Thymus (tissue), 11 donors: ENCODE data around the gene STK38L. TPM values are rescaled to one million over a fixed set of nuclear protein-coding genes. Genes with fewer than 3 reads are reported as not detected.
"Not testable (repeated sequence)": the region's sequence is repeated elsewhere in the genome, so short reads cannot be mapped to it uniquely, and the experiment has no call there.

ENCODE experiments used
- DNase-seq, 9 donors: peaks; one replicate each; pipeline ENCODE4 v3.0.0-alpha.2; 2013; ENCODE audit warnings: low spot score in 9 of 9, low read depth in 6 of 9, missing footprints in 1 of 9
- H3K27ac ChIP-seq, 2 donors: one replicate each; pipeline ENCODE4 v1.5.1; 2013; ENCODE audit warnings: control low read depth in 1 of 2, low read depth in 1 of 2, low read length in 1 of 2, mild to moderate bottlenecking in 1 of 2, moderate library complexity in 1 of 2
- H3K27me3 ChIP-seq, 2 donors: one replicate each; pipeline ENCODE4 v1.5.1; 2013; ENCODE audit warnings: low read length in 1 of 2; ENCODE audit not compliant: control insufficient read depth in 2 of 2, insufficient read depth in 1 of 2
- H3K36me3 ChIP-seq, 2 donors: one replicate each; pipeline ENCODE4 v1.5.1; 2013; ENCODE audit warnings: low read length in 1 of 2, mild to moderate bottlenecking in 1 of 2, moderate library complexity in 1 of 2; ENCODE audit not compliant: control insufficient read depth in 2 of 2, insufficient read depth in 2 of 2
- H3K4me1 ChIP-seq, 2 donors: one replicate each; pipeline ENCODE4 v1.5.1; 2013; ENCODE audit warnings: low read length in 2 of 2; ENCODE audit not compliant: control insufficient read depth in 2 of 2, insufficient read depth in 2 of 2
- H3K4me3 ChIP-seq, 2 donors: one replicate each; pipeline ENCODE4 v1.5.1; 2013; ENCODE audit warnings: low read length in 2 of 2, control low read depth in 1 of 2, mild to moderate bottlenecking in 1 of 2
- H3K9me3 ChIP-seq, 2 donors: one replicate each; pipeline ENCODE4 v1.5.1; 2013; ENCODE audit warnings: low read length in 1 of 2, mild to moderate bottlenecking in 1 of 2; ENCODE audit not compliant: control insufficient read depth in 2 of 2, insufficient read depth in 1 of 2
- WGBS: extraction: QIAGEN DNeasy Blood & Tissue Kit; methylation state at CpG from one replicate; pipeline ENCODE4 v1.1.7; 2013; 5-methylcytosine and 5-hydroxymethylcytosine counted together
- polyA plus RNA-seq: library from polyadenylated mRNA; stranded (reverse); fragments of 200-250 nt; gene quantifications from one replicate; pipeline ENCODE4 v1.2.3, GENCODE V29; 2013
- total RNA-seq: library from RNA; stranded (reverse); fragments of 120-200 nt; gene quantifications from one replicate; pipeline ENCODE4 v1.2.4, GENCODE V29; 2013
- donor health status: healthy.

STK38L gene
- total and polyA plus RNA-seq, 2 donors: 21.8 to 35.6 TPM

DNA sequence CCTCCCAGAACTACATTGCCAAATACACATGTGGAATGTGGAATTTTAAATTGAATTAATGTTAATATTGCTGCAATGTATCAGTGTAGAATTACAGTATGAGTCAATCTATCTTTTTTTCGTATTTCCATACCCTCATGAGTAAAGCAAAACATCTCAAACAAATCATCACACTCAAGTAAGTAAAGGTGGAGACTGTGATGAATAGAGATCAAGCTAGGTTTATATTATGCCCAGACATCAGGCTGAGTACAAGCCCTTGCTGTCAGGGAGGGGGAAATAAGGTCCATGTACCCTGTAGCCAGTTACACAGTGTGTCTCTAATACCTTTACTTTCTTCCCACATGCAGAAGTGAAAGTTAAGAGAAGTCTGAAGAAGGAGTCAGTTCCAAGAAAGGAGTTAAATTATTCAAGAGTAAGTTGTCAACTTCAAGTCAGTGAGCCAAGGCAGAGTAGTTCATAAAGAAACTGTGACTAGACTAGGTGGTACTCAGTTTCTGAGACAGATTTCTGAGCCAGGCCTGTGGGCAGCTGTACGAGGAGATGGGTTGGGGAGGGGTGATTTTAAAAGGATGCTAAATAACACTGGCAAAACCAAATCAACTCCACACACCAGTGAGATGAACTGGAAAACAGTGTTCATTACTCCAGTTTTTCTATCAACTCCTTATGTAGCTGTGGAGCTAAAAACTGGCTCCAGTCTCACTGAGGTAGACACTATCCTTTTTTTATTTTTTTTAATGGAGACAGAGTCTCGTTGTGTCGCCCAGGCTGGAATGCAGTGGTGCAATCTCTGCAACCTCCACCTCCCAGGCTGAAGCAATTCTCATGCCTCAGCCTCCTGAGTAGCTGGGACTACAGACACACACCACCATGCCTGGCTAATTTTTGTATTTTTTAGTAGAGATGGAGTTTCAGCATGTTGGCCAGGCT is 23.8 kb upstream of the STK38L start:
- Histone ChIP-seq H3K27me3 (no peaks in the 10 kb centered on the region), H3K36me3 (no peaks in the 10 kb centered on the region), H3K27ac (peak overlapping the region; percentile 2 to 21), H3K4me3 (no peak overlapping the region), H3K4me1 (no peaks in the 10 kb centered on the region), H3K9me3 (no peaks in the 10 kb centered on the region)
- no peak for DNase-seq
- 94% methylated on average over 4 of the region's 4 CpGs for WGBS

DNA sequence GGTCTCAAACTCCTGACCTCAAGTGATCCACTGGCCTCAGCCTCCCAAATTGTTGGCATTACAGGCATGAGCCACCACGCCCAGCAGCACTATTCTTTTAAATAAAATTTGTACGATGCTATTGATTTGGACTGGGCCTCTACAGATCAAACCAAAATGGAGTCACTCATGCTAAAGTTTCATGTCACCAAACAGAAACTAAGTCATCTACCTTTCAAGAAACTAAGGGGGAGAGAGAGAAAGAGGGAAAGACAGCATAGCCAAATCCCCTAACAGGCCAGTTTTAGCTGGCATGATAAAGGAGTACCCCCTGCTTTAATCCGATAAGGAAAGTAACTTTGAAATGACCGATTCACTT is 23.1 kb upstream of the STK38L start:
- Histone ChIP-seq H3K9me3 (no peaks in the 10 kb centered on the region), H3K36me3 (no peaks in the 10 kb centered on the region), H3K27me3 (no peaks in the 10 kb centered on the region), H3K4me3 (no peak overlapping the region), H3K27ac (no peak overlapping the region), H3K4me1 (no peaks in the 10 kb centered on the region)
- WGBS: 90% methylated on average over 4 of the region's 4 CpGs
- DNase-seq: no peak

DNA sequence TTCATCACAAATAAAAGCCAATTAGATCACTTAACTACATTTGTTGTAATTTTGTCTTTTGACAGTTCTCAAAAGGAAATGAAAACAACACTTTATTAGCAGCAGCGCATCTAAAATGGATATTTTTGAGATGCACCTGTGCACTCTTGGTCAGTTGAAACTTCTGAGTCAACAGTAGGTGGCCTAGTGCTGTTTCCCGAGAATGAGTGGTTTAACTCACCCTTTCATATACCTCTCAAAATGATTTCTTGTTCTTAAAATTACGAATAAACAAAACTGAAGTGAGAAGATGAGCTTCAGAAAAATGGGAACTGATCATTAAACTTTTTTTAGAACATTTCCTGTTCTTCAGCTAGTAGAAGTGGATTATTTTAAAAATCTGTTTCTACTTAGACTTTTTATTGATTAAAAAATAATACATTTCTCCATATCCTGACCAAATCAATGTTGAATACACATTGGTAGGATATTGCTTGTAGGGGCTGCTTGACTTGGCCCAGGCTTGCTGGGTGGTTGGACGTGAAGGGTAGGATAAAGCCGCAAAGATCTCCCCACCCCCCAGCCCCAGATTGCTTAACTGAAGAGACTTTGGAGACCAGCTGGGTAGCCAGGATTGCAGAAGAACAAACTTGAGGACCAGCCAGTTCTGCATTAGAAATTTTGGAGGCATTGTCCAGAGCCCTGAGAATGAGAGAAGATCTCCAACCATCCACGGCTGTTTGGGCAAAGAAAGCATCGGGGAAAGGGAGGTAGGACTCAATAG is 22.3 kb upstream of the STK38L start:
- H3K27me3 ChIP-seq: no peaks in the 10 kb centered on the region
- 92% methylated on average over 7 of the region's 7 CpGs for WGBS
- H3K4me1 ChIP-seq: no peaks in the 10 kb centered on the region
- no peak for DNase-seq
- no peak overlapping the region for H3K27ac ChIP-seq
- H3K9me3 ChIP-seq: no peaks in the 10 kb centered on the region
- H3K36me3 ChIP-seq: no peaks in the 10 kb centered on the region
- H3K4me3 ChIP-seq: no peak overlapping the region

GRCh38 chr12:27226407-27226929 is 17.6 kb upstream of the STK38L start:
- Histone ChIP-seq H3K4me3 (no peak overlapping the region), H3K27ac (peak overlapping the region; percentile 33 to 42), H3K9me3 (no peaks in the 10 kb centered on the region), H3K4me1 (no peaks in the 10 kb centered on the region), H3K36me3 (no peaks in the 10 kb centered on the region), H3K27me3 (no peaks in the 10 kb centered on the region)
- DNase-seq: no peak
- 93% methylated on average over 5 of the region's 5 CpGs for WGBS

DNA sequence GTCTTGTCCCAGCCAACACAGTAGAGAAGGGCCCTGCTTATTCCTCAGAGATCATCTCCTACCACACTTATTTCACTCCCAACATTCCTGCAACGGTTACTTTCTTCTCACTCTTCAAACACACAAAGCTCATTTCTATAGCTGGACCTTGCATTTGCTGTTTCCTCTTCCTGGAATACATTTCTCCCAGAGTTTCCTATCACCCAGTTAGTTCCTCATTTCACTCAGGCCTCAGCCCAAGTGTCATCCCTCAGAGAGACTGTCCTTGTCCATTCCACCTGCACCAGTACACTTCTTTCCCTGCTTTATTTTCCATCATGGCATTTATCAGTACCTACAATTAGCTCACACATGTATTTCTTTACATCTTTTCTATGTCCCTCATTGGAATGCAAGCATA is 14.7 kb upstream of the STK38L start:
- H3K36me3 ChIP-seq: no peaks in the 10 kb centered on the region
- no peaks in the 10 kb centered on the region for H3K9me3 ChIP-seq
- DNase-seq: no peak
- H3K27me3 ChIP-seq: no peaks in the 10 kb centered on the region
- H3K4me1 ChIP-seq: no peaks in the 10 kb centered on the region
- 25% methylated on average over 1 of the region's 1 CpG for WGBS
- no peak overlapping the region for H3K4me3 ChIP-seq
- no peak overlapping the region for H3K27ac ChIP-seq

- DNase-seq, H3K27me3 ChIP-seq, H3K9me3 ChIP-seq, H3K4me3 ChIP-seq, H3K27ac ChIP-seq, H3K4me1 ChIP-seq, H3K36me3 ChIP-seq: not testable (repeated sequence)
- WGBS: 92% methylated on average over 4 of the region's 4 CpGs
These were observed 12.7 kb upstream of the STK38L start for GRCh38 chr12:27231374-27231773.

DNA sequence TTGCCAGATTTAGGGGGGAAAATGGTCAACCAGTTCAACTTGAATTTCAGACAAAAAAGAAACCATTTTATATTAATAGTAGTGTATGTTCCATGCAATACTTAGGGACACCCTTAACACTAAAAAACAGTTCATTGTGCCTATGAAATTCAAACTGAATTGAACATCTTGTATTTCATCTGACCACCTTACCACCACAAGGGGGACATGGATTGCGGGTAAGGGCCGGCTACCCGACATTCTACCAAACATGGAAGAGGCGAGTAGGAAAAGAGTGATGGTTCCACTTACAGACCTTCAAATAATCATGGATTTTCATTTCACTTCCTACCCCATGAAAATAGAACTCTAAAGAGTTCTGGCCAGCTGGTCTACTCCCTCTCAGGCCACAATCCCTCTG is 10.3 kb upstream of the STK38L start:
- Histone ChIP-seq H3K27me3 (no peaks in the 10 kb centered on the region), H3K36me3 (no peaks in the 10 kb centered on the region), H3K4me3 (no peak overlapping the region), H3K27ac (no peak overlapping the region), H3K9me3 (no peaks in the 10 kb centered on the region), H3K4me1 (peaks cover 5 to 15% of the 10 kb centered on the region in 2 donors)
- WGBS: 97% methylated on average over 4 of the region's 4 CpGs
- no peak for DNase-seq

DNA sequence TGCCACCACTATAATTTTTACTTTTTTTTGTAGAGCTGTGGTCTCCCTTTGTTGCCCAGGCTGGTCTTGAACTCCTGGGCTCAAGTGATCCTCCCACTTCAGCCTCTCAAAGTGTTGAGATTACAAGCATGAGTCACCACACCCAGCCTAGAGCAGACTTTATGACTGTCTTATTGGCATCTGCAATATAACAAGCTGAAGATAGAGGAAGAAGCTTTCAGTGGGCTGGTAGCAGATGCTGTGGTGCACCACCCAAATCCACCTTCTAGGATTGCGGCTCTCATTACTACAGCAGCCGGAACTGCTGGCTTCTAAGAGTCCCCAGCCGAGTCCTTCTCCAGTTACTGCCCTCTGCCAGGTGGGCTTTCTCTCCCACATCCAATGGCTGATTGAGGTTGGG is 7.6 kb upstream of the STK38L start:
- no peak for DNase-seq
- H3K9me3 ChIP-seq: no peaks in the 10 kb centered on the region
- no peaks in the 10 kb centered on the region for H3K36me3 ChIP-seq
- no peaks in the 10 kb centered on the region for H3K27me3 ChIP-seq
- H3K4me3 ChIP-seq: no peak overlapping the region
- H3K27ac ChIP-seq: no peak overlapping the region
- peaks cover 5 to 17% of the 10 kb centered on the region in 2 donors for H3K4me1 ChIP-seq
- WGBS: 98% methylated on average over 3 of the region's 3 CpGs
